Stimulated activated CD4-positive, alpha-beta T cell treated with anti-CD3 and anti-CD28 coated beads, Interleukin-1b, Interleukin-23, amount 100 ng/mL, for 48 hours (primary cell): ENCODE data around the gene GALNS.

Experiments used
- DNase-seq: peaks from one replicate; pipeline ENCODE4 v3.0.0-alpha.2; 2020

GALNS gene

DNA sequence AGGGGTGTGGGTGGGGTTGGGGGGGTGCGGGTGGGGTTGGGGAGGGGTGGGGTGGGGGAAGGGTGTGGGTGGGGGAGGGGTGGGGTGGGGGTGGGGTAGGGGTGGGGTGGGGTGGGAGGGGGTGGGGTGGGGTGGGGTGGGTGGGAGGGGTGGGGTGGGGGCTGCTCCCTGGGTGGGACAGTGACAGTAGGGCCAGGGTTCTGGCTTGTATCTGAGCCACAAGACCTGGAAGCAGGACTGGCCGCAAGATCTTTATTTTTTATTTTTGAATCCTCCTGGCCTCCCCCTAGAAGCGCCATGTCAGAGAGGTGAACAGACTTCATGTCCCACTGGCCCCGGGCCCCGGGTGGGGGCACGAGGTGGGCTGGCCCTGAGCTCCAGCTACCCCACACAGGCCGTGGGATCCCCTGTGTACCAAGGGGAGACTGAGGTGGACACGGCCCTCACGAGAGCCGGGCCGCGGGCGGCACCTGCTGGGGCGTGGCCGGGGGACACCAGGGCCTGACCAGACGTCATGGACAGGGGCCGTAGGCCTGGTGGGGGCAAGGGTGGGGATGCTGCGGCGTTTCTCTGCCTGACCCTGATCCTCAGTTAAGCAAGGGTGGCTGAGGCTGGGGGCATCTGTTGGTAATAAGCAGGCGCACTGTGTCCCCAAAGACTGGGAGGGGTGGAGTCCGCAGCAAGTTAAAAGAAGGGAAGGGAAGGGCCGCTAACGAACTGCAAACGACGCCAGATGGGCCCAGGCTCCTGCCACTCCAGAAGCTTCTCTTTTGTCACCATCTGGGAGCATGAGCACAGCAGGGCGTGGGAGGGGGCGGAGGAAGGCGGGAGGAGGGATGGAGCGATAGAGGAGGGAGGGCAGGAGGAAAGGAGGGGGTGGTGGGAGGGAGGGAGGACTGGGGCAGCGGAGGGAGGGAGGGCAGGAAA is 32.0 kb upstream of the GALNS start:
- DNase-seq = no peak

- no peak for DNase-seq
Measured at GRCh38 chr16:88888057-88888456, 31.3 kb upstream of the GALNS start.

GRCh38 chr16:88886845-88887521 is 30.2 kb upstream of the GALNS start:
- DNase-seq = no peak

DNA sequence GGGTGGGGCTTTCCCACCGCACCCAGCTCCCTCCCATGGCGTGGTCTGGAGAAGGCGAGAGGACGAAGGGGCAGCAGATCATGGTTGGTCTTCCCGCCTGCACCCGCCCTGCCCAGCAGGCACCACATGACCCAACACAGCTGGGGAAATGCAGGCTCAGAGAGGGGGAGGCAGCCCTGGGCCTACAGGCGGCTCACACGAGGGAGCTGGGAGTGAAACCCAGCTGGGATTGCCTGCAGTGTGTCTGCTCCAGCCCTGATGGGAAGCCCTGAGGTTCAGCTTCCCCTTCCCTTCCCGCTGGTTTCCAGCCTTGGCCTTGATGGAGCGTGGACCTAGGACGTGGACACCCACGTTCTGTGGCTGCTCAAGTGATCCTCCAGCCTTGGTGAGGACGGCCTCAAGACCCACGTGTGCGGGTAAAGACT is 29.7 kb upstream of the GALNS start:
- DNase-seq = no peak

DNA sequence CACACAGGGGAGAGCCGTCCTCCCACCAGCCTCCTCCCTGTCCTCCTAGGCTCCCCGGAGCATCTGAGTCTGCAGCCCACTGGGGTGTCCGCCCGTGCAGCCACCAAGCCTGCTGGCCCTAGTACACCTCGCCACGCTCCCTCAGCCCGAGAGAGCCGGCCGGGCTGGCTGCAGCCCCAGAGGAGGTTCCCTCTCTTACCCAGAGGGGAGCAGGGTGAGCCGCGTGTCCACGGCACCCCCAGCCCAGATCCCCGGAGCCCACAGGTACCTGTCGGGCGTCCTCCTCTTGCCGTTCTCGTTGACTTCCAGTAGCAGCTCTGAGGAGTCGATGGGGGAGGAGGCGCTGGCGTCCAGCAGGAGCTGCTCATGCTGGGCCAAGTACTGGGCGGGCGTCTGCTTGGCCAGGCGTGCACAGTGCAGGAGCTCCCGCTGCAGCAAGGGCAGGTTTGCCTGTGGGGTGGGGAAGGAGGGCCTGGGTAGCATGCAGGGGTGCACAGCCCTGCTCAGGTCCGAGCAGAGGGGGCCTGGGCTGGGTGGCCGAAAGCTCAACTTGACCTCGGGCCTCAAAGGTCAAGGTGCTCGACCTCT is 29.0 kb upstream of the GALNS start:
- DNase-seq = no peak

- no peak for DNase-seq
Measured at GRCh38 chr16:88884569-88885271, 28.0 kb upstream of the GALNS start.

DNA sequence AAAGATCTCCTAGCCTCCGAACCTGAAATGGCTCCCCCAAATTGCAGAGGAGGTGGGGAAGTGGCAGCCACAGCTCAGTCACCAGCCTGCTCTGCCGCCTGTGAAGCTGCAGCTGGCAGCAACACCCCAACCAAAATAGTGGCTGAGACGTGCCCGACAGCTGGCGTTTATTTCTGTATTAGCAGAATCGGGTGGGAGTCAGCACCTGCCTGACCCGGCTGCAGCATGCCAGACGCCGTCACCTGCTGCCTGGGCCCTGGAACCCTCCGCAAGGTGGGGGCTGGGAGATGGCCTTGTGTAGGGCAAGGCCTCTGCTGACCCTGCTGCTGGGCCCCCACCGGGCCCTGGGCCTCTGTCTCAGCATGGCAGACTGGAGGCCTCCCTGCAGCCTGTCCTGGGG is 27.2 kb upstream of the GALNS start:
- DNase-seq = no peak

- DNase-seq = no peak
Measured at GRCh38 chr16:88883117-88883895, 26.6 kb upstream of the GALNS start.

GRCh38 chr16:88882358-88883030 is 25.7 kb upstream of the GALNS start:
- DNase-seq = no peak

DNA sequence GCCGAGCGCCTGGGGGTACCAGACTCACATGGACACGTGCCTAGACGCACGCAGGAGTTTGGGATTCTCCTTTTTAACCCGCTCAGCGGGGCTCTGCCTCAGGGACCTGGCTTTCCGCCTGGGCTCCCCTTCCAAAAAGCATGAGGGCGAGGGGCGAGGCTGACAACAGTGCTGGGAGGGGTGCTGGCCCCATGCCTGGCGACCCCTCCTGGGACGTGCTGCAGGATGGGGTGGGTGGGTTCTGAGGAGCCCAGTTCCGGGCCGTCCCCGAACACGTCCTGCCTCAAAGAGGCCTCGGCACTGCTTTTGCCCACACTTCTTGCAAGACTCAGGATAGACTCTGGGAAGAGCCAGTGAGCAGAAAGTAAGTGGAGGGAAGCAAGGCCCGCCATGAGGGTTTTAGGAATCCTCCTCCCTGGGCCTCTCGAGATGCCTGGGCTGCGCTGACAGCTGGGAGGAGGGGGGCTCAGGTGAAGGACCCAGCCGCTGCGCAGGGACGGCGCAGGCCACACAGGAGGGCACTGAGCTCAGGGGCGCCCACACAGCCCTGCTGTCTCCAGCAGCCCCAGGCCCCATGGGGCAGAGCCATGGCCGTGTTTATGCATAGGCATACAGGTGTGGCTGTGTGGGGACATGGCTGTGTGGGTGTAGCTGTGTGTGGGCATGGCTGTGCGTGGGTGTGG is 25.1 kb upstream of the GALNS start:
- no peak for DNase-seq

GRCh38 chr16:88881007-88881615 is 24.4 kb upstream of the GALNS start:
- DNase-seq = no peak

DNA sequence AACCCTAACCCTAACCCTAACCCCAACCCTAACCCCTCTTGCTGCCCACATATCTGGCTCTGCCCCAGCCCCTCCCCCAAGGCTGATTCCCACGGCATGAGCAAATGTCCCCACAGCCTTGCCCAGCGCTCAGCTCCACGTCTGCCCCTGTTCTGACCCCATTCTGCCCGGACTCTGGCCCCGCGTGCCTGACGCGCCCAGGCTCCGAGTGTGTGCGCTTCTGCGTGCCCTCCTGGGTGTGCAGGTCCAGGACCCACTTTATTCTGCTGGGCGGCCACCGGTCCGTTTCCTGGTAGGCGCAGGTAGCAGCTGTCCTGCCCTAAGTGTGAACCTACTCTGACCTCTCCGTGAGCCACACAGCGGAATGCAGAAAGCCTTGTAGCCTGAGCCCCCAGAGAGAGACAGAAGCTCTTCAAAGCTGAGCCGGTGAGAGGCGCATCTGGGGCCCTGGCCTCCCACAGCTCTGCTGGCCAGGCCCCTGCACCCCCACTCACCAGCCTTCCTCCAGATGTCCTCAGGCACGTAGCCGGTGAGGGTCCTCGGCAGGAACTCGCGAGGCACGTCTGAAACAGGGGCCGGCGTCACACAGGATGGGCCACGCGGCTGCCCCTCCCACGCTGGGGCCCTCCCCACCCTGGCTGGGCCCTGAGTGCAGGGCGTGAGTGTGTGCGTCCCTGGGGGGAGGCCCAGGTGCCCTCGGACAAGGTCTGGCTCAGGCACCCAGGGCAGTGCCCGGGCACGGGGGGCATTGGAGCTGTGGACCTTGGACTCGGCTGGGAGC is 23.7 kb upstream of the GALNS start:
- DNase-seq = no peak

DNA sequence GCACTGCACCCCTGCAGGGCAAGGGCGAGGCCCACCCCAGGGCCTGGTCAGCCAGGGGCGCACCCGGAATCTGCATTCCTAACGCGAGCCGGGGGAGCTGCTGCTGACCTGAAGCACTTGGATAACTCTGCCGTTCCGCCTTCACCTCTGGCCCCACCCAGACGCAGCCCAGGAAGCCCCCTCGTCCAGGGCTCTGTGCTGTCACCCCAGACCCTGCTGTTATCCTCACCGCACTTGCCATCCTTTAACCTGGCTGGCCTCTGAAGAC is 23.0 kb upstream of the GALNS start:
- DNase-seq = no peak

DNA sequence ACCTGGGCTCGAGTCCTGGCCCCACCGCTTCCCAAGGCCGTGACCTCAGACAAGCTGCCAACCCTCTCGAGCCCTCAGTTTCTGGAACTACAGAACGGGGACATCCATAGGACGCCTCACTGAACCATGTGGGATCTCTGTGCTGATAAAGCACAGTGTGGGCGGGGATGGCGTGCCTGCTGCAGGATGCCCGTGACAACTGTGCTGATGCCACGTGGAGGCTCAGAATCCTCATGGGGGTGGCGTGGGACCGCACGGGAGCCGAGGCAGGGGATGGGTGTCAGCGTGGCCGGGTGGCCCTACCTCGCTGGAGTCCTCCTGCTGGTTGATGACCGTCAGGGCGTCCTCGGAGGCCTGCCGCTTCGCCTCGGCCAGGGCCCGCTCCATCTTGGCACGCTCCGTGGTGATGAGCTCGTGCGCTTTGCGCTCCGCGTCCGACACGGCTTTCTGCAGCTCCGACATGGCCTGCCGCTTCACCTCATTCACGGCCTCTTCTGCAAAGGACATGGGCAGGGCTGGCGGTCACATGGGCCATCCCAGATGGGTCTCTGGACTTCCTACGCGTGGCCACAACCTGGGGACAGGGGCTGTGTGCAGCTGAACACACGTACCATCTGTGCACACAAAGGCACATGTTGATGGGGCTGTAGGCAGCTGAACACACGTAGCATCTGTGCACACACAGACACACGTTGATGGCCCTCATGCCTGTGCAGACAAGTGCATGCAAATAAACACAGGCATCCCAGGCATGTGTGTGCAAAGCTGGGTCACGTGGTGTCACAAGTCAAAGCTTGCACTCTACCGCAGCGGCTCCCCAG is 22.4 kb upstream of the GALNS start:
- no peak for DNase-seq

GRCh38 chr16:88878356-88878755 is 21.6 kb upstream of the GALNS start:
- no peak for DNase-seq

GRCh38 chr16:88877564-88878289 is 21.0 kb upstream of the GALNS start:
- DNase-seq = no peak

DNA sequence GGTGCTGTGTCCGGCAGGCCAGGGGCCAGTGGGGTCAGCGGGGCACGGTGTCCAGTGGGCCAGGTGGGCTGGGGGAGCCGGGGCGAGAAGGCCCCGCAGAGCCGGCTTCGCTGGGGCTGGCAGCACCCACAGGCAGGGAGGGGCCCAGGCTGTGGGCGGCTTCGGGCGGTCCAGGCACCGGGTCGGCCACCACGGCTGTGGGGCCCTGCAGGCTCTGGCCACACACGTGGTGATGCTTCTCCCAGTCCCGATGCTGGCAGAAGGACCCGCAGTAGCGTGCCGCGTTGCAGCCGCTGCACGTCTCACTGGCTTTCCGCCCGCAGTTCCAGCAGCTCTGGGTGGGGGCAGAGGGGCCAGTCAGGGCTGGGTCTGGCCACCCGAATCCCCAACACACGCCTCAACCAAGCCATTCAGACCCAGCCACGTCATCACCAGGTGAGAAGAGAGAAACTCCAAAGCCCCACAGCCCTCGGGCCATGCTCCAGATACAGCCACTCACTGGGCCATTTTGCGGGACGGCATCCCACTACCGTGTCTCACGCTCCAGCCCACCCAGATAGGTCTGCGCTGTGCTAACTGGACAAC is 20.3 kb upstream of the GALNS start:
- DNase-seq = no peak

- DNase-seq = no peak
Measured at GRCh38 chr16:88875703-88876234, 19.0 kb upstream of the GALNS start.
